ENCODE results near the gene NECTIN4.

GRCh38 chr1:161122967-161123366 lies 33.6 kb upstream of the NECTIN4 start:
- no peak for TF ChIP-seq GATA3 (IDR thresholded peaks at IDR 0.05; ENCODE audit: low read depth, low read length)
- no peak for TF ChIP-seq GATA2 (IDR thresholded peaks at IDR 0.05; ENCODE audit: low read depth, low read length)

Data from SH-SY5Y (cell line).